Measurements from ENCODE around the gene COL6A2. TPM values are rescaled to one million over a fixed set of nuclear protein-coding genes. Genes with fewer than 3 reads are reported as not detected.

COL6A2 gene
- total and polyA plus RNA-seq, 2 experiments from 2014 or later, result 28.4 to 89.2 TPM

DNA sequence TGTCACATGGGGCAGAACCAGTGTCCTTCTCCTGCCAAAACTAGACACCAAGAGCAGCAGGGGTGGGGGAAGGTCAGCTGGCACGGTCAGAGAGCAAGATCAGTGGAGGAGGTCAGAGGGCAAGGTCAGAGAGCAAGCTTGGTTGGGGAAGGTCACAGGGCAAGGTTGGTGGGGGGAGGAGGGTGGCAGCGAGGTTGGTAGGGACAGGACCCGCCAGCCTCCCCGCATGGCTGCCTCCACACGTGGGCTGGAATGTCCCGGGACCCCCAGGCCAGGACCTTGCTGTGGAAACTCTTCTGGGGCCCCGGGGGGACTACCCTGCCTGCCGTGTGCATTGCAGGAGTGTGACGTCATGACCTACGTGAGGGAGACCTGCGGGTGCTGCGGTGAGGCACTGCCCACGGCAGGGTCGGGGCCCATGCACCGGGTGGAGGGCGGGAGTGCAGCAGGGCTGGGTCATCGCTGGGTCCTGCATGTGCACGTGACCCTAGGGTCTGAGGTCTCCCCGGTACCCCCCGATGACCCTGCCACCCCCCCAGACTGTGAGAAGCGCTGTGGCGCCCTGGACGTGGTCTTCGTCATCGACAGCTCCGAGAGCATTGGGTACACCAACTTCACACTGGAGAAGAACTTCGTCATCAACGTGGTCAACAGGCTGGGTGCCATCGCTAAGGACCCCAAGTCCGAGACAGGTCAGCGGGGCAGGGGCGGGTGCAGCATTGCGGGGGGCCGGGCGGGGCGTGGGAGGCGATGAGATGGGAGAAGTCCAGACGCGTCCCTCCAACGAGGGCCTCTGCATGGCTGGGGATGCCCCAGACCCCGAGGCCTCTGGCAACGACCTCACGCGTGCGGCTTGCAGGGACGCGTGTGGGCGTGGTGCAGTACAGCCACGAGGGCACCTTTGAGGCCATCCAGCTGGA, 27.3 kb downstream of the COL6A2 start:
- no peak overlapping the region for H3K4me3 ChIP-seq
- H3K27ac Mint-ChIP-seq, result no peak overlapping the region
- H3K27me3 ChIP-seq (ENCODE audit: insufficient read depth), result no peaks in the 10 kb centered on the region
- no peaks in the 10 kb centered on the region for H4K20me1 ChIP-seq (replicated peaks; ENCODE audit: insufficient read depth)
- no peaks in the 10 kb centered on the region for H3K4me1 ChIP-seq (ENCODE audit: insufficient read depth)
- H3K27me3 Mint-ChIP-seq (ENCODE audit: insufficient read depth, low read depth, poor library complexity), result peaks cover 12% of the 10 kb centered on the region
- no peak overlapping the region for H3K27ac ChIP-seq (ENCODE audit: low read depth)
- no peaks in the 10 kb centered on the region for H3F3A ChIP-seq (replicated peaks; ENCODE audit: low read depth)
- H3K4me1 Mint-ChIP-seq, result peaks cover 4% of the 10 kb centered on the region; the same call in 2 of the 3 replicates
- H2AFZ ChIP-seq, result no peak overlapping the region
- ATAC-seq (no peak), DNase-seq (ENCODE audit: low spot score) (no peak)
- H3K36me3 ChIP-seq (ENCODE audit: insufficient read depth), result no peaks in the 10 kb centered on the region
- no peaks in the 10 kb centered on the region for H3K79me2 ChIP-seq (replicated peaks; ENCODE audit: insufficient read depth)
- no peak overlapping the region for H3K4me2 ChIP-seq
- TF ChIP-seq EZH2 (IDR thresholded peaks at IDR 0.05; ENCODE audit: low read depth, unreplicated experiment) (no peak), CREB1 (CRISPR knock-in tag; IDR thresholded peaks at IDR 0.05; ENCODE audit: low read depth) (no peak), ZNF331 (CRISPR knock-in tag; IDR thresholded peaks at IDR 0.05; ENCODE audit: low read depth) (no peak), STAT1 (IDR thresholded peaks at IDR 0.05; ENCODE audit: unreplicated experiment) (no peak), ETS1 (IDR thresholded peaks at IDR 0.05) (no peak), EZH2phosphoT487 (IDR thresholded peaks at IDR 0.05; ENCODE audit: unreplicated experiment) (no peak), ZNF462 (CRISPR knock-in tag; IDR thresholded peaks at IDR 0.05) (no peak), POLR2AphosphoS5 (IDR thresholded peaks at IDR 0.05; ENCODE audit: low read depth) (no peak), ZNF114 (CRISPR knock-in tag; IDR thresholded peaks at IDR 0.05) (no peak), NANOG (IDR thresholded peaks at IDR 0.05; ENCODE audit: borderline replicate concordance) (no peak), JUNB (IDR thresholded peaks at IDR 0.05; ENCODE audit: unreplicated experiment) (no peak)
- TF ChIP-seq, protein P1, sequence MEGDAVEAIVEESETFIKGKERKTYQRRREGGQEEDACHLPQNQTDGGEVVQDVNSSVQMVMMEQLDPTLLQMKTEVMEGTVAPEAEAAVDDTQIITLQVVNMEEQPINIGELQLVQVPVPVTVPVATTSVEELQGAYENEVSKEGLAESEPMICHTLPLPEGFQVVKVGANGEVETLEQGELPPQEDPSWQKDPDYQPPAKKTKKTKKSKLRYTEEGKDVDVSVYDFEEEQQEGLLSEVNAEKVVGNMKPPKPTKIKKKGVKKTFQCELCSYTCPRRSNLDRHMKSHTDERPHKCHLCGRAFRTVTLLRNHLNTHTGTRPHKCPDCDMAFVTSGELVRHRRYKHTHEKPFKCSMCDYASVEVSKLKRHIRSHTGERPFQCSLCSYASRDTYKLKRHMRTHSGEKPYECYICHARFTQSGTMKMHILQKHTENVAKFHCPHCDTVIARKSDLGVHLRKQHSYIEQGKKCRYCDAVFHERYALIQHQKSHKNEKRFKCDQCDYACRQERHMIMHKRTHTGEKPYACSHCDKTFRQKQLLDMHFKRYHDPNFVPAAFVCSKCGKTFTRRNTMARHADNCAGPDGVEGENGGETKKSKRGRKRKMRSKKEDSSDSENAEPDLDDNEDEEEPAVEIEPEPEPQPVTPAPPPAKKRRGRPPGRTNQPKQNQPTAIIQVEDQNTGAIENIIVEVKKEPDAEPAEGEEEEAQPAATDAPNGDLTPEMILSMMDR (conservative IDR thresholded peaks at IDR 0.05; ENCODE audit: low read depth in 2 of 2), result no peak
- TF ChIP-seq, protein P2, sequence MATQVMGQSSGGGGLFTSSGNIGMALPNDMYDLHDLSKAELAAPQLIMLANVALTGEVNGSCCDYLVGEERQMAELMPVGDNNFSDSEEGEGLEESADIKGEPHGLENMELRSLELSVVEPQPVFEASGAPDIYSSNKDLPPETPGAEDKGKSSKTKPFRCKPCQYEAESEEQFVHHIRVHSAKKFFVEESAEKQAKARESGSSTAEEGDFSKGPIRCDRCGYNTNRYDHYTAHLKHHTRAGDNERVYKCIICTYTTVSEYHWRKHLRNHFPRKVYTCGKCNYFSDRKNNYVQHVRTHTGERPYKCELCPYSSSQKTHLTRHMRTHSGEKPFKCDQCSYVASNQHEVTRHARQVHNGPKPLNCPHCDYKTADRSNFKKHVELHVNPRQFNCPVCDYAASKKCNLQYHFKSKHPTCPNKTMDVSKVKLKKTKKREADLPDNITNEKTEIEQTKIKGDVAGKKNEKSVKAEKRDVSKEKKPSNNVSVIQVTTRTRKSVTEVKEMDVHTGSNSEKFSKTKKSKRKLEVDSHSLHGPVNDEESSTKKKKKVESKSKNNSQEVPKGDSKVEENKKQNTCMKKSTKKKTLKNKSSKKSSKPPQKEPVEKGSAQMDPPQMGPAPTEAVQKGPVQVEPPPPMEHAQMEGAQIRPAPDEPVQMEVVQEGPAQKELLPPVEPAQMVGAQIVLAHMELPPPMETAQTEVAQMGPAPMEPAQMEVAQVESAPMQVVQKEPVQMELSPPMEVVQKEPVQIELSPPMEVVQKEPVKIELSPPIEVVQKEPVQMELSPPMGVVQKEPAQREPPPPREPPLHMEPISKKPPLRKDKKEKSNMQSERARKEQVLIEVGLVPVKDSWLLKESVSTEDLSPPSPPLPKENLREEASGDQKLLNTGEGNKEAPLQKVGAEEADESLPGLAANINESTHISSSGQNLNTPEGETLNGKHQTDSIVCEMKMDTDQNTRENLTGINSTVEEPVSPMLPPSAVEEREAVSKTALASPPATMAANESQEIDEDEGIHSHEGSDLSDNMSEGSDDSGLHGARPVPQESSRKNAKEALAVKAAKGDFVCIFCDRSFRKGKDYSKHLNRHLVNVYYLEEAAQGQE (IDR thresholded peaks at IDR 0.05; ENCODE audit: unreplicated experiment), result no peak
- no peaks in the 10 kb centered on the region for H3K9me3 Mint-ChIP-seq
- H3K9me2 ChIP-seq (ENCODE audit: insufficient read depth), result no peaks in the 10 kb centered on the region
- H3K36me3 Mint-ChIP-seq (ENCODE audit: low read depth), result peaks cover 9% of the 10 kb centered on the region; the same call in 2 of the 3 replicates
- H3K4me3 Mint-ChIP-seq, result no peak overlapping the region

Data from GM23338 (cell line).